NCI-H2107 (cell line): Measurements from ENCODE around the gene SERPINC1.
"Not testable (repeated sequence)": the region's sequence is repeated elsewhere in the genome, so short reads cannot be mapped to it uniquely, and the experiment has no call there.

Experiments used
- DNase-seq: peaks from one replicate; lab custom pipeline; 2025; lab: John Stamatoyannopoulos, UW

The SERPINC1 gene

GRCh38 chr1:173863224-173864161, 53.6 kb downstream of the SERPINC1 start:
- no peak for DNase-seq

- DNase-seq, result no peak
Observed at GRCh38 chr1:173862769-173863223, 54.3 kb downstream of the SERPINC1 start.

- not testable (repeated sequence) for DNase-seq
Observed at GRCh38 chr1:173862146-173862768, 54.9 kb downstream of the SERPINC1 start.

- no peak for DNase-seq
Observed at GRCh38 chr1:173861731-173862145, 55.4 kb downstream of the SERPINC1 start.

GRCh38 chr1:173860065-173860464, 57.1 kb downstream of the SERPINC1 start:
- no peak for DNase-seq

DNA sequence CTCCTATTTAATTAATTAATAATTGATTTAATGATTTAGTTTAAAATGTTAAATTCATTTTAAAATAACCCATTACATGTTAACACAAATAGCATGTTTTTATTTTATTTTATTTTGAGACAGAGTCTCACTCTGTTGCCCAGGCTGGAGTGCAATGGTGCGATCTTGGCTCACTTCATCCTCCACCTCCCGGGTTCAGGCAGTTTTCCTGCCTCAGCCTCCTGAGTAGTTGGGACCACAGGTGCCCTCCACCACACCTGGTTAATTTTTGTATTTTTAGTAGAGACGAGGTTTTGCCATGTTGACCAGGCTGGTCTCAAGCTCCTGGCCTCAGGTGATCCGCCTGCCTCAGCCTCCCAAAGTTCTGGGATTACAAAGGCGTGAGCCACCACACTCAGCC, 57.6 kb downstream of the SERPINC1 start:
- DNase-seq, result not testable (repeated sequence)

DNA sequence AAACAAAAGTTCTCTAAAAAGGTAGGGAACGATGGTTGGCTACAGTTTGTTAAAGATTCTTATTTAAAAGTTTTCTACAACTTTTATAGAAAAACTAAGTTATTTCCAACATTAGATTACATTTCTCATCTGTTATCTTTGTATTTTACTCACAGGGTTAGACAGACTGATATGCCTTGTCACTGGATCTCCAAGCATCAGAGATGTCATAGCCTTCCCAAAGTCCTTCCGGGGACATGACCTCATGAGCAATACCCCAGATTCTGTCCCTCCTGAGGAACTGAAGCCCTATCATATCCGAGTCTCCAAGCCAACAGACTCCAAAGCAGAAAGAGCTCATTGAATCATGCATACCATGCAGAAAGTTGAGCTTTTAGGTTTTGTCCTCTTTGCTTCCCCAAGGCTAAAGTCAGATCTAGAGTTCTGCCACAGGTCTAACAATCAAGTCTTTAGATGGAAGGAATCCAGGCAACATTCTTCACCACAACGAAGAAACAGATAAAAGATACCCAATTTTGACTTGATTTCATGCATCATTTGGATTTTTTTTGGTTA, 59.7 kb downstream of the SERPINC1 start:
- DNase-seq, result no peak

DNA sequence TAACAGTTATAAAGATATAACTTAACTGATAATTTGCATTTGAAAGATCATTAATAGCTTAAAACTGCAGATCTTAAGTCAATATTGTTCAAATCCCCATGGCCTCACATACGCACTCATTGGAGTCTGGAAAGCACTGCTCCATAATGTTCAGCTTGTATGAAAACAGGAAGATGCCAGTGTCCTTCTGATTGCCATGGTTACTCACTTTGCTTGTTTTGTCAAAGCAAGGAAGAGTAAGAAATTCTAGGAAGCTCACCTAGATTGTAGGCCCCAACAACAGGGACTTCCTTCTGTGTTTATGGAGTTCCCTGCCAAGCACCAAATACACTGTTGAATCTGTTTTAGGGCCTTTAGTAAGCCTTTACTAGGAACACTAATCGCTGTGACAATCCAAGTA, 60.2 kb downstream of the SERPINC1 start:
- no peak for DNase-seq

DNA sequence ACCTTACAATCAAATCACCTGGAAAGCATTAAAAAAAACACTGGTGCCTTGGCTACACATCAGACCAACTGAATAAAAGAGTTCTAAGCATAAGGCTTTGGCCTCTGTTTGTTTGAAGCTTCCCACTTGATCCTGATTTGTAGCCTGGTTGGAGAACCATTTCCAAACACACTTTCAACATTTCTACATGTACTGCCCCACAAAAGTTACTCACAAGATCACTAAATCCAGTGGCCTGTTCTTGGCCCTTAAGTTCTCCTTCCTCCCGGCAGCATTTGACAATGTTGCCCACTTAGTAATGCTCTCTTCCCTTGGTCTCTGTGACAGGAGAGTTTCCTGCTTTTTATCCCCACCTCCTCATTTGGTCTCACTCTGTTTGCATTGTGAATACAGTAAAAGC, 61.1 kb downstream of the SERPINC1 start:
- no peak for DNase-seq
